Astrocyte of the cerebellum (primary cell): Measurements from ENCODE around the gene EDN1.
"Not testable (repeated sequence)": the region's sequence is repeated elsewhere in the genome, so short reads cannot be mapped to it uniquely, and the experiment has no call there.

Experiments used
- DNase-seq: peaks from one replicate; pipeline ENCODE4 v3.0.0-alpha.2; 2011; ENCODE audit warnings: low read depth
- H3K4me3 ChIP-seq: 2 replicates; pipeline ENCODE4 v1.5.1; 2011; ENCODE audit warnings: mild to moderate bottlenecking, low read depth, low read length, moderate library complexity
- in situ Hi-C: cut with HindIII; loops from 2 replicates; pipeline ENCODE4 v1.10.0; 2017; ENCODE audit warnings: low sequenced_read_pairs
- TF ChIP-seq, protein P1 (sequence below): IDR thresholded peaks from 2 replicates; pipeline ENCODE4 v1.5.1; 2012; ENCODE audit warnings: low read length, low read depth, moderate library complexity, mild to moderate bottlenecking; ENCODE audit errors: missing control alignments

The EDN1 gene

GRCh38 chr6:12314751-12315150 is 24.6 kb downstream of the EDN1 start:
- in situ Hi-C loops: no loop called here
- H3K4me3 ChIP-seq: no peak overlapping the region
- TF ChIP-seq, protein P1, sequence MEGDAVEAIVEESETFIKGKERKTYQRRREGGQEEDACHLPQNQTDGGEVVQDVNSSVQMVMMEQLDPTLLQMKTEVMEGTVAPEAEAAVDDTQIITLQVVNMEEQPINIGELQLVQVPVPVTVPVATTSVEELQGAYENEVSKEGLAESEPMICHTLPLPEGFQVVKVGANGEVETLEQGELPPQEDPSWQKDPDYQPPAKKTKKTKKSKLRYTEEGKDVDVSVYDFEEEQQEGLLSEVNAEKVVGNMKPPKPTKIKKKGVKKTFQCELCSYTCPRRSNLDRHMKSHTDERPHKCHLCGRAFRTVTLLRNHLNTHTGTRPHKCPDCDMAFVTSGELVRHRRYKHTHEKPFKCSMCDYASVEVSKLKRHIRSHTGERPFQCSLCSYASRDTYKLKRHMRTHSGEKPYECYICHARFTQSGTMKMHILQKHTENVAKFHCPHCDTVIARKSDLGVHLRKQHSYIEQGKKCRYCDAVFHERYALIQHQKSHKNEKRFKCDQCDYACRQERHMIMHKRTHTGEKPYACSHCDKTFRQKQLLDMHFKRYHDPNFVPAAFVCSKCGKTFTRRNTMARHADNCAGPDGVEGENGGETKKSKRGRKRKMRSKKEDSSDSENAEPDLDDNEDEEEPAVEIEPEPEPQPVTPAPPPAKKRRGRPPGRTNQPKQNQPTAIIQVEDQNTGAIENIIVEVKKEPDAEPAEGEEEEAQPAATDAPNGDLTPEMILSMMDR: no peak
- DNase-seq: no peak

DNA sequence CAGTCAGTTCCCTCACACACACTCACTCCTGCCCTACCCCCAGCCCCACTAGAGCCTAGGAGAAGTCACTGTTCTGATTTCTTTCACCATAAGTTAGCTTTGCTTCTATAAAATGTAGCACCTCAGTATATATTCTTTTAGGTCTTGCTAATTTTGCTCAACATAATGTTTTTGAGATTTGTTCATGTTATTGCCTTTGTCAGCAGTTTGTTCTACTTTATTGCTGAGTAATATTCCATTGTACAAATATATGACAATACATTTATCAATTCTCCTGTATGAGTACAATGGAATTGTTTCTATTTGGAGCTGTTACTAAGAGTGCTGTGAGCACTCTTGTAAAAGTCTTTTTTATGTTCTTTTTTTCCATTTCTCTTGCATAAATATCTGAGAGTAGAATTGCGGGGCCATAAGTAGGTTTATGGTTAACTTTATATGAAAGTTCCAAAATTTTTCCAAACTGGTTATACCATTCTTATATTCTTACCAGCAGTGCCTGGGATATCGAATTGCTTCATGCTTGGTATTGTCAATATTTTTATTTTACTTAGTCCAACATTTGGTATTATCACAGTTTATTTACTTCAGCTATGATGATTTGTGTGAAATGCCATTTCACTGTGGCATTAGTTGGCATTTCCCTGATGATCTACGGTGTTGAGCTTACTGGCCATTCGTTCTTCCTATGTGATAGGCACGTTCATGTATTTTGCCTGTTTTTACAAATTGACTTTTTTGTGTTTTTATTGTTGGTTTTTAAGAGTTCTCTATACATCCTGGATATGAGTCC is 25.3 kb downstream of the EDN1 start:
- no peak for DNase-seq
- in situ Hi-C loops: no loop called here
- no peak overlapping the region for H3K4me3 ChIP-seq
- TF ChIP-seq, protein P1: no peak

- DNase-seq: no peak
- in situ Hi-C loops: no loop called here
- no peak overlapping the region for H3K4me3 ChIP-seq
- TF ChIP-seq, protein P1: no peak
These were observed 28.6 kb downstream of the EDN1 start for GRCh38 chr6:12318749-12319148.

DNA sequence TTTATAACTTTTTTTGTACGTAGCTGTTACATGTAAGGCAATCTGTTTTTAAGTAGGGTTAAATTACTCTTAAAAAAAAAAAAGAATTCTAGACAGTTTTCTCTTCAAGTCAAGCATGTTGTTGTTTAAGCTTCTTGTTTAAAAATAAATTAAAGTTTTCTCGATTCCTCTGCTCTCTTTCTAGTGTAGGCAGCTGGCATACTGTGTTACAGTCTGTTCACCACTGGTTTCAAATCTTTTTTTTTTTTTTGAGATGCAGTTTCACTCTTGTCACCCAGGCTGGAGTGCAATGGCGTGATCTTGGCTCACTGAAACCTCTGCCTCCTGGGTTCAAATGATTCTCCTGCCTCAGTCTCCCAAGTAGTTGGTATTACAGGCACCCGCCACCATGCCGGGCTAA is 29.9 kb downstream of the EDN1 start:
- in situ Hi-C loops, DNase-seq: not testable (repeated sequence)

GRCh38 chr6:12324099-12324498 is 33.9 kb downstream of the EDN1 start:
- in situ Hi-C loops: no loop called here
- peak; percentile 27 for DNase-seq
- TF ChIP-seq, protein P1: no peak
- H3K4me3 ChIP-seq: no peak overlapping the region

More for the DNA sequence above, 29.9 kb downstream of the EDN1 start:
- H3K4me3 ChIP-seq: not testable (repeated sequence)

- in situ Hi-C loops: no loop called here
- TF ChIP-seq, protein P1: no peak
- no peak overlapping the region for H3K4me3 ChIP-seq
- DNase-seq: no peak
These were observed 34.6 kb downstream of the EDN1 start for GRCh38 chr6:12324748-12325147.

- DNase-seq: no peak
- TF ChIP-seq, protein P1: no peak
- H3K4me3 ChIP-seq: no peak overlapping the region
- in situ Hi-C loops: no loop called here
These were observed 35.7 kb downstream of the EDN1 start for GRCh38 chr6:12325872-12326271.
